SH-SY5Y (cell line): Measurements from ENCODE around the gene TREX2.

Experiments
- GATA2 ChIP-seq: IDR thresholded peaks from 2 replicates; pipeline ENCODE4 v1.6.1; 2011; ENCODE audit warnings: mild to moderate bottlenecking, low read depth, low read length
- GATA3 ChIP-seq: IDR thresholded peaks from 2 replicates; pipeline ENCODE4 v1.6.1; 2011; ENCODE audit warnings: low read depth, mild to moderate bottlenecking, low read length, moderate library complexity

TREX2 gene

DNA sequence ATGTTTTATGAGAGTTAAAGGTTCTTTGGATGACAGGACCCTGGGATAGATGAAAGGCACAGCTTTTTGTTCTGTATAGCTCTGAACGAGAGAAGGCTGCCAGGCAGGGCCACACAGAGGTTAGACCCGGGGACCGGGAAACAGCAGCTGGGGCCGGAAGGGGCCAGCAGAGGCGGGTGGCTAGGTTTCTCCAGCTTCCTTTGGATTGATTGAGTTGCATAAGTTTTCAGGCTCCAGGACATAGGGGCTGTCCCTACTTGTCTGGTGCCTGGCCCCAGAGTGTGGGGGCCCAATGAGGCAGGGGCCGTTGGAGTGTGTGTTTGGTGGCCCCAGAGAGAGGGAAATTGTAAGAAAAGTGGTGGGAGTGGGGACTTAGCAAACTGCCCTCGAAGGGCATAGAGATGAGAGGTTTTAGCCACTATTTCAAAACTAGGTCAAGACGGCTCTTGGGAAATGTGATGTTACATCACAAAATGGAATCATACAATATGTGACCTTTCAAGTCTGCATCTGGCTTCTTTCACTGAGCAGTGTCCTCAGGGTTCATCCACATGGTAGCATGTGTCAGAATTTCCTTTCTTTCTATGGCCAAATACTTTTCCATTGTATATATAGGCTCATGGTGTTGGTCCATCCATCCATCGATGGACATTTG, 30.9 kb downstream of the TREX2 start:
- TF ChIP-seq GATA2 (no peak), GATA3 (no peak)

DNA sequence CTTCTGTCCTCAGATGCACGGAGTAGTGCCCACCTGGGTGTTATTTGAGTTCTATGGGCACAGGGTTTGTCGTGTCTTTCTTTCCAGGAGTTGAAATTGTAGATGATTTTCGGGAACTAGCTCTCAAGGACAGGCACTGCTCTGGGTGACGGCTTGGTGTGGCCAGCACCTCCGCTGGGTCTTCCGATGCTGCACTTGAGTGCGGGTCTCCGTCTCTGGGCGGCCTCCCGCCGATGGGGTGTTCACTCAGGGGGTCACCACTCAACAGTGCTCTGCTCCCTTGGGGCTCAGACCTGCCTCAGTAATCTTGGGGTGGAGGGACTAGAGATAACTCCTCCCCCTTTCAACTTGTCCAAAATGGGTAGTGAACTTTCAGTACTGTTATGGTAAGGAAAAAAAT, 32.1 kb downstream of the TREX2 start:
- TF ChIP-seq GATA3 (no peak), GATA2 (no peak)

DNA sequence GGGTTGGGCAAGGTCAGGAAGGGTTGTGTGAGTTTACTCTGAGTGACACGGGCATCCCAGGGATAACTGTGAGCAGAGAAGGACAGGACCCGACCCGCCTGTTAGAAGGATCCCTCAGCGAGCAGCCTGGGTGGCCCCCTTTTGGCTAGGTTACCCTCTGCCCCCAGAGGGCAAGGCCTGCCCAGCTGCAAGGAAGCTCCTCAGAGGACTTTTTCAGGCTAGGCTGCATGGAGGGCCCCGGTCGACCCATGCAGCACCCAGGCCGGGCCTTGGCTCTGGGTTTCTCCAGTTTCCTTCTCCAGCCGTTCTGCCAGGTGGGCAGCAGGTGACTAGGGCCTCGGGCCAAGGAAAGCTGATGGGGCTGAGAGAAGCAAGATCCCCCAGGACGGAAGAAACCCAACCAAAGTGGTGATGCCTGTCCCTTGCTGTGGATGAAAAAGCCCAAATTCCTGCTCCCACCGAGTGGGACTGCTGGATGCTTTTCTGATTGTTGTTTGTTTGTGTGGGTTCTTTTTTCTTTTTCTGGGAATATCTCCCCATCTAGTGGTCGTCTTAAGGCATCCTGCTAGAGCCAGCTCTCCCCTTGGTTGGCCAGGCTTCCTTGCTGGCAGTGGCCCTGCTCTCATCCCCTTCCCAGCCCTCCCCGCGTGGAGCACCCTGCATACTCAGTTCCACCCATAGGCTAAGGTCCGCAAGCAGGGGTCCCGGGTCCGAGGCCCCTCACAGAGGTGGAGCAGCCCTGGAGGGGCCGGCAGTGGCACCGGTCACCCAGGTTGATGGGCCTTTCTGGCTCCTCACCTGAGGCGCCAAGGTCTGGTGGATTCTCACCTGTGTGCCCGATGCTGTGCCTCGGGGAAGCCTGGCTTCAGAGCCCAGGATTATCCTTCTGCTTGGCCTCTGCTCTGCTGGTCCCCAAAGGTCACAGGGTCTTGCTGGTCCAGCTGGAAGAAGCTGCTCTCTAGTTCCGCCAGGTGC, 32.8 kb downstream of the TREX2 start:
- no peak for TF ChIP-seq GATA2
- TF ChIP-seq GATA3 = no peak

DNA sequence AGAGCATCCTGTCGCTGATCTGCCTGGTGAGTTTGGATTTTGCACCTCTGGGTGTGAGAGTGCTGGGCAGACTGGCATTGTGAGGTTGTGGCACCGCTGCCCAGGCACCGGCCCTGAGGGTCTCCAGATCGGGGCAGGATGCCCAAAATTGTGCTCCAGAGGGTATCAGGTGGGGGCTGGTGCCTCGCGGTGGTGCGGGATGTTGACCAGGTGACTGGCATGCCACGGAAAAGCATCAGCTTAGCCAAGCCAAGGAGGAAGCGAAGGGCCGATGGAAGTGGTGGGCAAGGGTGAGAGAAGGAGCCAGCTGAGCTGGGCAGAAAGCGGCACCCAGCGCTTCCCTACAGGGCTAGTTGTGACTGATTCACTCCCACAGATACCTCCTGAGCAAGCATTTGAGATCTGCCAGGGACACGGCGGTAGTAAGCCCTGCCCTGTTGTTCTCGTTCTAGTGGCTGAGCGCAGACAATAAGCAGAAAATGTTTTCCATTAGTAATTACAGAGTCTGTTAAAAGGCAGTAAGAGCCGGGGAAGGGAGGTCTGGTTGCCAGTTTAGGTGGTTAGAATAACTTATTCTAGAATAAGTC, 33.8 kb downstream of the TREX2 start:
- TF ChIP-seq GATA2 (no peak), GATA3 (no peak)

DNA sequence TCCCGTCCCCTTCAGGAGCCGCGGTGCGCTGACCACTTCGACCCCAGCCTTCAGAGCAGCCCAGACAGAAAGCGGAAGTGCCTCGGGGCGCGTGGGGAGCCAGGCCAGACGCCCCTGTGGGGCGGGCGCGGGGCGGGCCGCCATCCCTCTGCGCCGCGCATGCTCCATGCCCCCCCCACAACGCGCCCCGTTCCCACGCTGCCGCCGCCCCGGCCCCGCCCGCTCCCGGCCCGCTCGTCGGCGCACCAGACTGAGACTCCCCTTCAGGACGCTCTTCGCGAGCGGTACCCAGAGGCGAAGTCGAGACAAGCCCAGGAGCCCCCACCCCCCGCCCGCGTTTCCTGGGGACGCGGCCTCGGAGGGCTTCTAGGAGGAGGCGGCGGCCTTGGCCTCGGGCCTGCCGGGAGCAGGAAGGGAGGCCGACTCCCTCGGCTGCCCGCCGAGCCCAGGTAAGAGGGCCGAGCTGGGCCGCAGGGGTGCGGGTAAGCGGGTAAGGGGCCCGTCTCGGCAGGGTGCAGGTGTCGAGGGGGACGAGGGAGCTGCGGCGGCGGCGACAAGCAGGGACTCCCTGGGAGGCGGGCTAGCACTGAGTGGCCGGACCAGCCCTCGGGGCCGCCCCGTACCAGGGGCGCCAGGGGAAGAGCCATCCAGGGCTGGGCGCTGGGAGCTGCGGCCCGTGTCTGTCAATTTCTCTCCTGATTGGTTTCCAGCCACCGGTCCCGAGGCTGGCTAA, 34.4 kb downstream of the TREX2 start, which contains the start of gene ZFP92:
Gene ZFP92 (plus strand): TSS at position 218 of the 733 bp plus-strand sequence. CDS start 6,851 bp downstream, outside the sequence.
- TF ChIP-seq GATA2 = no peak
- TF ChIP-seq GATA3 = no peak

DNA sequence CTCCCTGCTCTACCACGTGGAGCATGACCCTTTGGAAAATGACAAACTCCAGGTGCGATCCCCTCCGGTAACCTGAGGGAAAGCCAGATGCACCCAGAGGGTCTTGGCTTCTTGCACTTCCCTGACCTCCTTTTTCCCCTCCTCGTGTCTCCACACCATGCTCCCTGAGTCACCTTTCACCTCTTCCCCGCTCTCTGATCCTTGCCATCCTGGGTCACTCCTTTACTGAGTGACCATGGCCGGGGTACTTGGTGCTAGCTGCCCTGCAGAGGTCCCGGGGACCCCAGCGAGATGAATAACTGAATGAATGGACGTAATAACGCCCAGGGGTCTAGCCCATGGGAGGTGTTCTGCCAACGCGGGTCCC, 35.0 kb downstream of the TREX2 start:
- TF ChIP-seq GATA2 (no peak), GATA3 (no peak)

DNA sequence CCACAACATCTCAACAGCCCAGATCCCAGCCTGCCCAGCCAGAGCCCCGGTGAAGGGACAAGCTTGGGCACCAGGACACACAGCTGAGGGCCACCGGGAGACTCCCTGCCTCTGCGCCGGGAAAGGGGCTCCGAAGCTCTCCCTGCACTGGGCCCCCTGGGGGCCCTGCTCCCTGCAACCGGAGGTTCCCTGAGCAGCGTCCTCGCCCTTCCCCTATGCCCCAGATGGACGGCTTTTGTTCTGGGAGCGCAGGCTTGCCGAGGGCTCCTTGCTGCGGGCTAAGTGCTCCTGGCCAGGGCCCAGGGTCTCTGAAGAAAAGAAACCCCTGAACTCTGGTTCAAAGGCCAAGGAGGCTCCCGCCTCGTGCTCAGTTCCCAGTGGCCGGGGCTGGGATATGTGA, 35.5 kb downstream of the TREX2 start:
- TF ChIP-seq GATA2 = no peak
- no peak for TF ChIP-seq GATA3

DNA sequence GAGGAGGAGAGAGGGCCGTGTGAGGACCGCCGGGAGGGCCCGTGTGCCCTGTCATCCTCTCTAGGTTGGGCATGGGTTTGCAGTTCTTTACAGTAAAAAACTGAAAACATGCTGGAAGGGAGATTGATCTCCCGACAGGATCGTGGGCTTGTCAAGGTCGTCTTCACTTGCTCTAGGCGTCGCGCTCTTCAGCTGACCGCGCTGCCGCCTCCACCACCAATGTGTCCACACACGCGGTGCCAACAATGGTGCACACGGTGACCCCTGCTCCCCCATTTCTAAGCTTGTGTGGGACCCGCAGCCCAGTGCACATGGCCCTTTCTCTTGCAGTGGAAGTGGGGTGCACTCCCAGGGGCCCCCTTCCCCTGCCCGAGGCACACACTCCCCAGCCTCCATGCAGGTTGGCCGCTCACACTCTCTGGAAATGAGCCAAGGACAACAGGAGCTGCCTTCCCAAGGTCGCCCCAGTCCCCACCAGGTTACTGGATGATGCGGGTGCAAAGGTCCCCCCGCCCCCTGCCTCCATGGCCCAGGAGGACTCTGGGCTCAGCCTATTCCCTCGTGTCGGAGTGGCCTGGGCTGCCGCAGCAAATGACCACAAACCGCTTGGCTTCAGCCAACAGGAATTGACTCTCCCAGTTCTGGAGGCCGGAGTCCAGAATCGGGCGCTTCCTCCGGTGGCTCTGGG, 36.3 kb downstream of the TREX2 start:
- TF ChIP-seq GATA3 (no peak), GATA2 (no peak)

DNA sequence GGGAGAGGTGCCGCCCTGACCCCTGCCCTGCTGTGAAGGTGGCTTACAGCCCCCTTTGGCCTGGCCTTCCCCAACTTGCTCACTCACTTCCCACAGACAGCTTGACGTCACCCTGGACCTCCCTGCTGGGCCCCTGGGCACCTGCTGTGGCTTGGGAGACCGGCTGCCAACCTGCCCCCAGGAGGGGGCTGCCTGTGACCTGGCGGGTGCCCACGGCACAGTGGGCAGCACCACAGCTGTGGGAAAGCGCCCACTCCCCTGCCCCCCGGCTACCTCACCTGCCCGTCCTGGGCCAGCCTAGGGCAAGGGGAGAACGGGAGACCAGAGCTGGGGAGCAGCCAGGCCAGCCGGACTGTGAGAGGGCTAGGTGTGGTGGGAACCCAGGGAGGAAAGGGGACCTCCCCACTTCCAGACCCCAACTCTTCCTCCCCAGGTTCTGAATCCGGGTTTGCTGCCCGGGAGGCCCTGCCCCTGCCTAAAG, 36.9 kb downstream of the TREX2 start:
- no peak for TF ChIP-seq GATA3
- TF ChIP-seq GATA2 = no peak

DNA sequence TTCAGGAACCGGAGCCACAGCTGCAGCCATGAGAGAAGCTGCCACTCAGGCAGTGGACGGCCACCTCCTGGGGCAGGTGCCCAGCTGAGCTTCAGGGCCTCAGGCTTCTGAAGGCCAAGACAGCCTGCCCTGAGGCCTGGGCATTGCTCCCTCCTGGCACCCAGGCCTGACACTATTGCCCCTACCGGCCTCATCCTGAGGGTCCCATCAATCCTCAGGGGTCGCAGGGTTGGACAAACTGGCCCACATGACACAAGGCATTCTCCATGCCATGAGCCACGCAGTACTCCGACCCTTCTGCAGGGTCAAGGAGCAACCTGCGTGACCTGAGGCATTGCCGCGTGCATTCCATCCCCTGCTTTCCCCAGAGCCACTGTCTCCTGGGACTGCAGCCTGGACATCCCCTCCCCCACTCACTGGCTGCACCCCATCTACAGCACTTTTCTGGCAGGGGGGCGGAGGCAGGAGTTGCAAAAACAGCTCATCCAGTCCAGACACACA, 37.6 kb downstream of the TREX2 start:
- TF ChIP-seq GATA2 (no peak), GATA3 (no peak)

DNA sequence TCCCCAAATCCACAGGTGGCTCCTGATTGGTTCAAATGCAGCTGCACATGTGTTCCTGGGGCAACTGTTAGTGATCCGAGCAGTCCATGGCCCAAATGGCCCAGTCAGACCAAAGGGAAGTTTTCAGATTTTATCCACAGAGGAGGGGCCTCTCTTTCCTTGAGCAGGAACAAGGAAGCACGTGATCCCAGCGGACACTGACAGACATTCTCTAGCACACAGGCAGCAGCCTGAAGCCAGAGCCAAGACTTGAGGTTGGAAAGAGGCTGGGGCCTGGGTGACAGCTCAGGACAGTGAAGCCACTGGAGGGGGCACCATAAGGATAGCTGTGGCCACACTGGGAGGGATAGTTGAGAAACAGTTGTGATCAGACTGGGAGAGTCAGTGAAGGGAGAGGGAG, 38.1 kb downstream of the TREX2 start:
- no peak for TF ChIP-seq GATA2
- no peak for TF ChIP-seq GATA3

DNA sequence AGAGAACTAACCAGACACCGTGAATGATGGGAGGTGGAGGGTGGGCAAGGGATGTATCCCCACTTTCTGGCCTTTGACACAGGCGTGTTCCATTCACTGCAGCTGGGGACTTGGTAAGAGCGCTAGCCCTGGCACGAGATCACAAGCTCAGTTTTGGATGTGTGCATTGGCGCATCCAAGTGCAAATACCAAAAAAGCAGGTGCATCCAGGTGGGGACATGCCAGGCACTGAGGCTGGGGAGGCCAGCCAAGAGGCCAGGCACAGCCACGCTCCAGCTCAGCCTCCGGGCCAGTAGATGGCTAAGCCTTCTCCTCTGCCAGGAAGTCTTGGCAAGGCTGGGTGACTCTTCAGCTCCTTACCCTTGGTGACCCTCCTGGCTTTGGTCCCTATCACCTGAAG, 39.0 kb downstream of the TREX2 start:
- TF ChIP-seq GATA3 (no peak), GATA2 (no peak)

DNA sequence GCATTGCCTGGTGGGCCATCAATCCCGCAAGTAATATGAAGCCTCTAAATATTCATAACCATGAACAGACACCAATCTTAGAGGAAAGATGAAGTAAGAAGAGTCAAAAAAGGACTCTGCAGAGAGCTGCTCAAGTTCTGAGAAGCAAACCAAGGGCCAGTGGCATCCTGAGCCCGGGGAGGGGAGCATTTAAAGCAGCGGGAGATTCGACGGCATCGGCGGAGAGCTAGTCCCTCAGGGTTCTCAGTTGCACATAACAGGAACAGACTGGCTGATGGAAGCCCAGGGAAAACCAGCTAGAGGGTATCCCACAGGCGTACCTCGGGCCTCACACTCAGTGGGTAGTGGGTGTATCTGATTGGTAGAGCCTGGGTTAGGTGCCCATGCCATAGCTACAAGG, 39.8 kb downstream of the TREX2 start:
- TF ChIP-seq GATA2 = no peak
- no peak for TF ChIP-seq GATA3
